A549 (cell line): ENCODE measurements around the gene NXPE3. TPM values are rescaled to one million over a fixed set of nuclear protein-coding genes. Genes with fewer than 3 reads are reported as not detected.

Experiments
- ATAC-seq, 2 experiments: fragments of 200-7000 bp in 1 of 2; fragments of >200 bp in 1 of 2; cut with Nextera tagmentation in 1 of 2; cut with Tn5 transposase in 1 of 2; 3 replicates each; pipeline versions ENCODE4 v1.8.0 to v1.9.1; 2018 to 2020; ENCODE audit warnings: mild to moderate bottlenecking in 1 of 2, moderate library complexity in 1 of 2
- CTCF ChIA-PET: fragments of 300-600 bp; sonication (Branson Sonifier 250); formaldehyde crosslinking; extraction: SDS; loops from one replicate; lab custom pipeline; 2021; ENCODE audit warnings: antibody characterized with exemption, inconsistent platforms; lab: Yijun Ruan, JAX
- POLR2A ChIA-PET: fragments of 350-600 bp; formaldehyde crosslinking; extraction: SDS; loops from one replicate; lab custom pipeline; 2021; ENCODE audit warnings: antibody characterized with exemption, inconsistent platforms; lab: Yijun Ruan, JAX
- DNase-seq, 2 experiments: peaks; one replicate each; pipeline versions ENCODE4 v3.0.0 to v3.0.0-alpha.2; 2011 to 2016; ENCODE audit warnings: low read depth in 1 of 2, low spot score in 1 of 2
- FAIRE-seq: peaks from 2 replicates; lab custom pipeline; 2011; peaks lifted over from hg19 to GRCh38; lab: Jason Lieb, UNC
- H3K27ac ChIP-seq, 2 experiments: fragments of >200 bp; sonication (Bioruptor Twin); formaldehyde crosslinking; 3 replicates each; pipeline ENCODE4 v1.5.1; 2016 to 2017
- H3K4me1 ChIP-seq: fragments of >200 bp; sonication (Bioruptor Twin); formaldehyde crosslinking; 3 replicates; pipeline ENCODE4 v1.6.1; 2016
- H3K4me2 ChIP-seq: fragments of >200 bp; sonication (Bioruptor Twin); formaldehyde crosslinking; 3 replicates; pipeline ENCODE4 v1.6.1; 2016
- H3K4me3 ChIP-seq: fragments of >200 bp; sonication (Bioruptor Twin); formaldehyde crosslinking; 3 replicates; pipeline ENCODE4 v1.5.1; 2016
- H3K9me3 ChIP-seq: fragments of >200 bp; sonication (Bioruptor Twin); formaldehyde crosslinking; 3 replicates; pipeline ENCODE4 v1.6.1; 2016
- BHLHE40 ChIP-seq: IDR thresholded peaks from 2 replicates; pipeline ENCODE4 v1.6.1; 2012; ENCODE audit warnings: low read depth, low read length, inconsistent platforms
- CBX8 ChIP-seq: fragments of 200-600 bp; sonication (generic); IDR thresholded peaks from 2 replicates; pipeline ENCODE4 v1.6.1; 2016
- CEBPB ChIP-seq, 2 experiments: fragments of >200 bp in 1 of 2; sonication (Bioruptor Twin) in 1 of 2; formaldehyde crosslinking in 1 of 2; IDR thresholded peaks; 2 replicates each; pipeline ENCODE4 v1.6.1; 2012 to 2016
- CTCF ChIP-seq: fragments of >200 bp; sonication (Bioruptor Twin); formaldehyde crosslinking; IDR thresholded peaks from 3 replicates; pipeline ENCODE4 v1.5.1; 2016
- EHF ChIP-seq: fragments of 250-450 bp; sonication (Bioruptor Pico); IDR thresholded peaks from 2 replicates; pipeline ENCODE4 v1.5.0; 2020; ENCODE audit warnings: mild to moderate bottlenecking
- FOSB ChIP-seq: fragments of 250-450 bp; sonication (Bioruptor Pico); IDR thresholded peaks from 2 replicates; pipeline ENCODE4 v1.5.0; 2020; ENCODE audit warnings: mild to moderate bottlenecking, moderate library complexity
- FOXS1 ChIP-seq: fragments of 250-450 bp; sonication (Bioruptor Pico); IDR thresholded peaks from 2 replicates; pipeline ENCODE4 v1.5.0; 2020; ENCODE audit warnings: mild to moderate bottlenecking, moderate library complexity
- HES2 ChIP-seq: fragments of >200 bp; sonication (Bioruptor Twin); formaldehyde crosslinking; IDR thresholded peaks from 2 replicates; pipeline ENCODE4 v1.6.1; 2016
- HEYL ChIP-seq: fragments of 250-450 bp; sonication (Bioruptor Pico); IDR thresholded peaks from 2 replicates; pipeline ENCODE4 v1.8.0; 2021; ENCODE audit warnings: mild to moderate bottlenecking, moderate library complexity
- MAX ChIP-seq: IDR thresholded peaks from 2 replicates; pipeline ENCODE4 v1.6.1; 2012
- NPAS2 ChIP-seq: fragments of 250-450 bp; sonication (Bioruptor Pico); IDR thresholded peaks from 2 replicates; pipeline ENCODE4 v1.8.0; 2022; ENCODE audit warnings: mild to moderate bottlenecking, moderate library complexity, borderline replicate concordance
- NR3C1 ChIP-seq: fragments of >200 bp; sonication (Bioruptor Twin); formaldehyde crosslinking; IDR thresholded peaks from 3 replicates; pipeline ENCODE4 v1.6.1; 2017
- PBX3 ChIP-seq: IDR thresholded peaks from 2 replicates; pipeline ENCODE4 v1.6.1; 2012
- PHF8 ChIP-seq: fragments of 200-600 bp; sonication (generic); IDR thresholded peaks from 2 replicates; pipeline ENCODE4 v1.6.1; 2016; ENCODE audit warnings: low read depth, mild to moderate bottlenecking, antibody characterized with exemption, moderate library complexity, borderline replicate concordance
- RCOR1 ChIP-seq: fragments of 150-350 bp; IDR thresholded peaks from 2 replicates; pipeline ENCODE4 v1.6.1; 2014; ENCODE audit warnings: antibody characterized with exemption, low read length, low read depth
- SMC3 ChIP-seq: fragments of >200 bp; sonication (Bioruptor Twin); formaldehyde crosslinking; IDR thresholded peaks from 3 replicates; pipeline ENCODE4 v1.6.1; 2018; ENCODE audit warnings: inconsistent platforms
- SREBF2 ChIP-seq: fragments of 450-650 bp; IDR thresholded peaks from 2 replicates; pipeline ENCODE4 v1.6.1; 2014; ENCODE audit warnings: mild to moderate bottlenecking, moderate library complexity
- TP53 ChIP-seq: fragments of 250-450 bp; sonication (Bioruptor Pico); IDR thresholded peaks from 2 replicates; pipeline ENCODE4 v1.5.0; 2021; ENCODE audit warnings: mild to moderate bottlenecking, moderate library complexity
- ZFP36 ChIP-seq: fragments of 450-650 bp; IDR thresholded peaks from 2 replicates; pipeline ENCODE4 v1.6.1; 2014; ENCODE audit warnings: borderline replicate concordance; ENCODE audit not compliant: partially characterized antibody
- WGBS: methylation state at CpG from one replicate; pipeline ENCODE4 v1.1.6; 2017; ENCODE audit errors: missing lambda C conversion rate; 5-methylcytosine and 5-hydroxymethylcytosine counted together
- polyA plus RNA-seq, 4 experiments: library from polyadenylated mRNA; depleted of rRNA in 3 of 4; stranded (reverse); fragments of >200 nt; fragmentation: RNase III in 1 of 4; extraction: RNeasy Plus Mini Kit Qiagen cat#74134 plus additional on column Dnase treatment in 1 of 4; gene quantifications; 2 replicates in 3 of 4; 3 replicates in 1 of 4; pipeline ENCODE4 v1.2.3, GENCODE V29; 2011 to 2017

NXPE3 gene
- polyA plus RNA-seq, 2 of the 4 experiments (the other 2 are of a cell fraction) = 48.6 to 49.5 TPM

- WGBS = 94% methylated on average over 3 of the region's 3 CpGs
- TF ChIP-seq NR3C1 = no peak
- TF ChIP-seq HEYL = no peak
- TF ChIP-seq SREBF2 = no peak
- no peak for TF ChIP-seq HES2
- no peak for TF ChIP-seq SMC3
- TF ChIP-seq PBX3 = no peak
- no peak for TF ChIP-seq EHF (CRISPR knock-in tag)
- no peak for TF ChIP-seq CEBPB (IDR thresholded peaks at IDR 0.05)
- TF ChIP-seq CBX8 = no peak
- TF ChIP-seq RCOR1 = no peak
- TF ChIP-seq CTCF = no peak
- no peak for TF ChIP-seq BHLHE40
- no peaks in the 10 kb centered on the region for H3K4me1 ChIP-seq
- POLR2A ChIA-PET = no interaction called here
- H3K4me3 ChIP-seq = no peak overlapping the region
- CTCF ChIA-PET = interaction anchor here (0.6 to 4.9 kb wide), 4 partner anchors 8 to 433 kb away, joined by 3 to 33 read pairs (median 10); no protein-coding TSS in a partner anchor
- ATAC-seq (no peak), DNase-seq (no peak), FAIRE-seq (no peak)
- H3K9me3 ChIP-seq = no peaks in the 10 kb centered on the region; the same call in 2 of the 3 replicates
- no peak overlapping the region for H3K4me2 ChIP-seq
- no peak overlapping the region for H3K27ac ChIP-seq
Observed at GRCh38 chr3:101796077-101796680, 17.2 kb downstream of the NXPE3 start.

GRCh38 chr3:101801174-101801573 is 22.2 kb downstream of the NXPE3 start:
- no peak for ATAC-seq
- CTCF ChIA-PET = interaction anchor here (1.0 to 13.6 kb wide), 7 partner anchors 9 to 428 kb away, joined by 3 to 118 read pairs (median 6); no protein-coding TSS in a partner anchor

More at GRCh38 chr3:101801174-101801573, 22.2 kb downstream of the NXPE3 start:
- Histone ChIP-seq H3K4me2 (no peak overlapping the region), H3K4me1 (no peaks in the 10 kb centered on the region), H3K4me3 (no peak overlapping the region), H3K27ac (no peak overlapping the region), H3K9me3 (no peaks in the 10 kb centered on the region)
- DNase-seq (no peak), FAIRE-seq (no peak)
- WGBS = 76% methylated on average over 4 of the region's 4 CpGs
- TF ChIP-seq NPAS2 (CRISPR knock-in tag) (no peak), RCOR1 (no peak), BHLHE40 (no peak), ZFP36 (no peak), FOSB (CRISPR knock-in tag) (no peak), FOXS1 (CRISPR knock-in tag) (no peak), MAX (no peak), CTCF (no peak), TP53 (CRISPR knock-in tag) (no peak), PHF8 (no peak)
- POLR2A ChIA-PET = no interaction called here
